SK-N-MC (cell line): Measurements from ENCODE around the gene OSTF1.

Experiments
- EZH2 ChIP-seq: fragments of 200-600 bp; sonication (generic); IDR thresholded peaks from one replicate; pipeline ENCODE4 v1.6.1; 2017; ENCODE audit warnings: antibody characterized with exemption
- FOXP2 ChIP-seq: optimal IDR thresholded peaks from 2 replicates; pipeline ENCODE3; 2011; ENCODE audit warnings: mild to moderate bottlenecking, moderate library complexity; ENCODE audit not compliant: insufficient read depth; ENCODE audit errors: extremely low read length, control extremely low read depth
- POLR2AphosphoS5 ChIP-seq: IDR thresholded peaks from 2 replicates; pipeline ENCODE4 v1.6.1; 2012; ENCODE audit warnings: mild to moderate bottlenecking, low read depth, low read length, borderline replicate concordance

GRCh38 chr9:75132244-75132643 is 43.9 kb downstream of the OSTF1 start:
- no peak for TF ChIP-seq POLR2AphosphoS5
- no peak for TF ChIP-seq EZH2
- no peak for TF ChIP-seq FOXP2
